ENCODE results near the gene NDUFA8. TPM values are rescaled to one million over a fixed set of nuclear protein-coding genes. Genes with fewer than 3 reads are reported as not detected.

Gene NDUFA8
- total RNA-seq, 1 donor from 2014 or later = 45.2 TPM

GRCh38 chr9:122138560-122139268 lies 20.9 kb downstream of the NDUFA8 start:
- H3K27me3 Mint-ChIP-seq (ENCODE audit: unreplicated experiment) = peaks cover 6% of the 10 kb centered on the region
- no peak for TF ChIP-seq CTCF (IDR thresholded peaks at IDR 0.05; ENCODE audit: unreplicated experiment)
- peaks cover 44% of the 10 kb centered on the region for H3K4me1 Mint-ChIP-seq (ENCODE audit: unreplicated experiment)
- H3K27ac Mint-ChIP-seq (ENCODE audit: unreplicated experiment) = no peak overlapping the region
- H3K4me3 Mint-ChIP-seq (ENCODE audit: unreplicated experiment) = no peak overlapping the region
- peaks cover 4% of the 10 kb centered on the region for H3K36me3 Mint-ChIP-seq (ENCODE audit: low read depth, unreplicated experiment)
- H3K9me3 Mint-ChIP-seq (ENCODE audit: unreplicated experiment) = no peaks in the 10 kb centered on the region
- no peak for DNase-seq (ENCODE audit: low spot score)

- H3K27ac Mint-ChIP-seq (ENCODE audit: unreplicated experiment) = no peak overlapping the region
- no peak for DNase-seq (ENCODE audit: low spot score)
- no peak for TF ChIP-seq CTCF (IDR thresholded peaks at IDR 0.05; ENCODE audit: unreplicated experiment)
- H3K36me3 Mint-ChIP-seq (ENCODE audit: low read depth, unreplicated experiment) = peaks cover 3% of the 10 kb centered on the region
- H3K27me3 Mint-ChIP-seq (ENCODE audit: unreplicated experiment) = peaks cover 14% of the 10 kb centered on the region
- H3K4me1 Mint-ChIP-seq (ENCODE audit: unreplicated experiment) = peaks cover 42% of the 10 kb centered on the region
- no peaks in the 10 kb centered on the region for H3K9me3 Mint-ChIP-seq (ENCODE audit: unreplicated experiment)
- no peak overlapping the region for H3K4me3 Mint-ChIP-seq (ENCODE audit: unreplicated experiment)
These were observed 24.1 kb downstream of the NDUFA8 start for GRCh38 chr9:122135529-122135859.

GRCh38 chr9:122134822-122135528 lies 24.6 kb downstream of the NDUFA8 start:
- DNase-seq (ENCODE audit: low spot score) = no peak
- no peak overlapping the region for H3K27ac Mint-ChIP-seq (ENCODE audit: unreplicated experiment)
- TF ChIP-seq CTCF (IDR thresholded peaks at IDR 0.05; ENCODE audit: unreplicated experiment) = no peak
- no peak overlapping the region for H3K4me3 Mint-ChIP-seq (ENCODE audit: unreplicated experiment)
- peaks cover 3% of the 10 kb centered on the region for H3K36me3 Mint-ChIP-seq (ENCODE audit: low read depth, unreplicated experiment)
- peaks cover 40% of the 10 kb centered on the region for H3K4me1 Mint-ChIP-seq (ENCODE audit: unreplicated experiment)
- H3K9me3 Mint-ChIP-seq (ENCODE audit: unreplicated experiment) = no peaks in the 10 kb centered on the region
- H3K27me3 Mint-ChIP-seq (ENCODE audit: unreplicated experiment) = peaks cover 14% of the 10 kb centered on the region

- no peak for DNase-seq (ENCODE audit: low spot score)
- no peak for TF ChIP-seq CTCF (IDR thresholded peaks at IDR 0.05; ENCODE audit: unreplicated experiment)
- no peaks in the 10 kb centered on the region for H3K9me3 Mint-ChIP-seq (ENCODE audit: unreplicated experiment)
- peaks cover 36% of the 10 kb centered on the region for H3K4me1 Mint-ChIP-seq (ENCODE audit: unreplicated experiment)
- peak overlapping the region; percentile 52 for H3K27ac Mint-ChIP-seq (ENCODE audit: unreplicated experiment)
- peaks cover 11% of the 10 kb centered on the region for H3K27me3 Mint-ChIP-seq (ENCODE audit: unreplicated experiment)
- H3K4me3 Mint-ChIP-seq (ENCODE audit: unreplicated experiment) = no peak overlapping the region
- H3K36me3 Mint-ChIP-seq (ENCODE audit: low read depth, unreplicated experiment) = peaks cover 3% of the 10 kb centered on the region
These were observed 25.5 kb downstream of the NDUFA8 start for GRCh38 chr9:122133984-122134535.

Data from endothelial cell (in vitro differentiated cells).